Erythroblast (primary cell): ENCODE measurements around the gene AFF3.

Experiments used
- GATA1 ChIP-seq: IDR thresholded peaks from 2 replicates; pipeline ENCODE4 v1.6.1; 2011; ENCODE audit warnings: low read depth, mild to moderate bottlenecking, control low read depth, low read length, moderate library complexity
- POLR2A ChIP-seq: IDR thresholded peaks from 2 replicates; pipeline ENCODE4 v1.6.1; 2011; ENCODE audit warnings: mild to moderate bottlenecking, low read length

- TF ChIP-seq POLR2A (no peak), GATA1 (no peak)
Observed at GRCh38 chr2:100141906-100142305, 484 bp downstream of the AFF3 start.
